WTC11 (cell line): Measurements from ENCODE around the gene MFN1. TPM values are rescaled to one million over a fixed set of nuclear protein-coding genes. Genes with fewer than 3 reads are reported as not detected.
"Not testable (repeated sequence)": the region's sequence is repeated elsewhere in the genome, so short reads cannot be mapped to it uniquely, and the experiment has no call there.

Source experiments
- ATAC-seq: fragments of 200-7000 bp; cut with Tn5 transposase; 2 replicates; pipeline ENCODE4 v1.10.0; 2021; ENCODE audit warnings: mild to moderate bottlenecking, moderate library complexity
- CTCF ChIA-PET: fragments of 300-600 bp; sonication (Branson Sonifier 250); formaldehyde crosslinking; loops from one replicate; lab custom pipeline; 2021; ENCODE audit warnings: antibody characterized with exemption; lab: Charles Lee
- POLR2A ChIA-PET: fragments of 350-600 bp; sonication (Branson Sonifier 250); formaldehyde crosslinking; loops from one replicate; lab custom pipeline; 2021; ENCODE audit warnings: antibody characterized with exemption; lab: Charles Lee
- DNase-seq: peaks from one replicate; pipeline ENCODE4 v3.0.0; 2021; ENCODE audit warnings: low spot score
- H3K27ac Mint-ChIP-seq: 2 replicates; pipeline ENCODE4 v1.8.0; 2021; ENCODE audit warnings: mixed read lengths
- H3K27me3 Mint-ChIP-seq: 2 replicates; pipeline ENCODE4 v1.8.0; 2021; ENCODE audit warnings: low read depth, mild to moderate bottlenecking, moderate library complexity, mixed read lengths
- H3K36me3 Mint-ChIP-seq: 2 replicates; pipeline ENCODE4 v1.8.0; 2021; ENCODE audit warnings: mixed read lengths
- H3K4me1 Mint-ChIP-seq: 2 replicates; pipeline ENCODE4 v1.8.0; 2022; ENCODE audit warnings: mixed read lengths
- H3K4me3 Mint-ChIP-seq: 2 replicates; pipeline ENCODE4 v1.8.0; 2021; ENCODE audit warnings: mild to moderate bottlenecking, moderate library complexity, mixed read lengths
- H3K9me3 Mint-ChIP-seq: 2 replicates; pipeline ENCODE4 v1.8.0; 2021; ENCODE audit warnings: mixed read lengths
- ARID4B ChIP-seq: sonication (generic); formaldehyde crosslinking; IDR thresholded peaks from 2 replicates; pipeline ENCODE4 v1.8.0; 2023; ENCODE audit warnings: missing genetic modification reagents, mild to moderate bottlenecking, borderline replicate concordance
- CREM ChIP-seq: sonication (generic); formaldehyde crosslinking; IDR thresholded peaks from 2 replicates; pipeline ENCODE4 v1.8.1; 2022; ENCODE audit warnings: mild to moderate bottlenecking, missing genetic modification reagents, moderate library complexity
- ELF4 ChIP-seq: sonication (generic); formaldehyde crosslinking; IDR thresholded peaks from 2 replicates; pipeline ENCODE4 v1.8.1; 2022; ENCODE audit warnings: low read depth, mild to moderate bottlenecking, moderate library complexity, missing genetic modification reagents
- EMX1 ChIP-seq: fragments of 250-450 bp; sonication (Bioruptor Pico); IDR thresholded peaks from 2 replicates; pipeline ENCODE4 v1.8.0; 2021; ENCODE audit warnings: mild to moderate bottlenecking
- FOXK1 ChIP-seq: sonication (generic); formaldehyde crosslinking; IDR thresholded peaks from 2 replicates; pipeline ENCODE4 v1.8.0; 2022; ENCODE audit warnings: mild to moderate bottlenecking, moderate library complexity, missing genetic modification reagents
- GTF2I ChIP-seq: fragments of 250-450 bp; sonication (Bioruptor Pico); conservative IDR thresholded peaks from 2 replicates; pipeline ENCODE4 v1.4.0; 2021; ENCODE audit warnings: mild to moderate bottlenecking
- HMGXB4 ChIP-seq: sonication (generic); formaldehyde crosslinking; IDR thresholded peaks from 2 replicates; pipeline ENCODE4 v1.8.1; 2023; ENCODE audit warnings: mild to moderate bottlenecking, moderate library complexity, missing genetic modification reagents
- NFATC4 ChIP-seq: fragments of 250-450 bp; sonication (Bioruptor Pico); IDR thresholded peaks from 2 replicates; pipeline ENCODE4 v1.9.0; 2021; ENCODE audit warnings: mild to moderate bottlenecking
- NR1H2 ChIP-seq: sonication (generic); formaldehyde crosslinking; IDR thresholded peaks from 2 replicates; pipeline ENCODE4 v1.9.0; 2021; ENCODE audit warnings: mild to moderate bottlenecking, moderate library complexity, missing genetic modification reagents
- NR2C2 ChIP-seq: sonication (generic); formaldehyde crosslinking; IDR thresholded peaks from 2 replicates; pipeline ENCODE4 v1.8.0; 2022; ENCODE audit warnings: mild to moderate bottlenecking, missing genetic modification reagents
- PRRX2 ChIP-seq: fragments of 250-450 bp; sonication (Bioruptor Pico); IDR thresholded peaks from 2 replicates; pipeline ENCODE4 v1.8.0; 2021; ENCODE audit warnings: mild to moderate bottlenecking
- TCF7 ChIP-seq: sonication (generic); formaldehyde crosslinking; IDR thresholded peaks from 2 replicates; pipeline ENCODE4 v1.8.0; 2022; ENCODE audit warnings: mild to moderate bottlenecking, low read depth, missing genetic modification reagents, moderate library complexity
- USF1 ChIP-seq: sonication (generic); formaldehyde crosslinking; IDR thresholded peaks from 2 replicates; pipeline ENCODE4 v1.8.0; 2022; ENCODE audit warnings: mild to moderate bottlenecking, missing genetic modification reagents
- ZMAT4 ChIP-seq: fragments of 250-450 bp; sonication (Bioruptor Pico); IDR thresholded peaks from 2 replicates; pipeline ENCODE4 v1.9.0; 2021; ENCODE audit warnings: mild to moderate bottlenecking
- ZNF121 ChIP-seq: sonication (generic); formaldehyde crosslinking; IDR thresholded peaks from 2 replicates; pipeline ENCODE4 v1.8.0; 2023; ENCODE audit warnings: missing genetic modification reagents
- ZNF219 ChIP-seq: sonication (generic); formaldehyde crosslinking; IDR thresholded peaks from 2 replicates; pipeline ENCODE4 v1.8.0; 2023; ENCODE audit warnings: missing genetic modification reagents, mild to moderate bottlenecking, borderline replicate concordance
- ZNF263 ChIP-seq: sonication (generic); formaldehyde crosslinking; IDR thresholded peaks from 2 replicates; pipeline ENCODE4 v1.8.1; 2022; ENCODE audit warnings: low read depth, mild to moderate bottlenecking, moderate library complexity, missing genetic modification reagents
- ZNF281 ChIP-seq: sonication (generic); formaldehyde crosslinking; IDR thresholded peaks from 2 replicates; pipeline ENCODE4 v1.8.0; 2023; ENCODE audit warnings: mild to moderate bottlenecking, missing genetic modification reagents
- ZNF416 ChIP-seq: fragments of 250-450 bp; sonication (Bioruptor Pico); IDR thresholded peaks from 2 replicates; pipeline ENCODE4 v1.9.0; 2021; ENCODE audit warnings: mild to moderate bottlenecking, inconsistent platforms
- ZNF423 ChIP-seq: fragments of 250-450 bp; sonication (Bioruptor Pico); IDR thresholded peaks from 2 replicates; pipeline ENCODE4 v2.1.2; 2022; ENCODE audit warnings: mild to moderate bottlenecking, moderate library complexity
- ZSCAN18 ChIP-seq: fragments of 250-450 bp; sonication (Bioruptor Pico); IDR thresholded peaks from 2 replicates; pipeline ENCODE4 v2.1.2; 2022; ENCODE audit warnings: mild to moderate bottlenecking, moderate library complexity
- total RNA-seq: library from RNA; stranded (reverse); gene quantifications from 3 replicates; pipeline ENCODE4 v1.2.3, GENCODE V29; 2021

MFN1 gene
- total RNA-seq, 1 experiment from 2014 or later, result 42.7 TPM

GRCh38 chr3:179304605-179305004 lies 42.9 kb upstream of the MFN1 start:
- peaks cover 1% of the 10 kb centered on the region; the same call in 1 of the 2 replicates for H3K36me3 Mint-ChIP-seq
- ChIA-PET POLR2A (no interaction called here), CTCF (no interaction called here)
- no peak for ATAC-seq
- TF ChIP-seq ARID4B (CRISPR knock-in tag) (no peak), NR2C2 (CRISPR knock-in tag) (no peak), NFATC4 (no peak), PRRX2 (no peak), ZMAT4 (no peak), GTF2I (CRISPR knock-in tag) (no peak), ZSCAN18 (CRISPR knock-in tag) (no peak), HMGXB4 (CRISPR knock-in tag) (no peak), USF1 (CRISPR knock-in tag) (no peak), CREM (no peak), EMX1 (no peak)
- no peaks in the 10 kb centered on the region for H3K27me3 Mint-ChIP-seq
- H3K4me1 Mint-ChIP-seq, result no peaks in the 10 kb centered on the region
- H3K9me3 Mint-ChIP-seq, result peaks cover 5% of the 10 kb centered on the region
- no peak overlapping the region for H3K27ac Mint-ChIP-seq
- no peak for DNase-seq
- H3K4me3 Mint-ChIP-seq, result no peak overlapping the region

- CTCF ChIA-PET, DNase-seq, ATAC-seq, H3K9me3 Mint-ChIP-seq, H3K4me1 Mint-ChIP-seq, H3K27ac Mint-ChIP-seq, POLR2A ChIA-PET, H3K27me3 Mint-ChIP-seq, H3K4me3 Mint-ChIP-seq, H3K36me3 Mint-ChIP-seq: not testable (repeated sequence)
Observed at GRCh38 chr3:179307362-179307761, 40.1 kb upstream of the MFN1 start.

GRCh38 chr3:179308001-179308400 lies 39.5 kb upstream of the MFN1 start:
- no peak for ATAC-seq
- no peaks in the 10 kb centered on the region for H3K27me3 Mint-ChIP-seq
- no peak for TF ChIP-seq ZNF263 (CRISPR knock-in tag)
- TF ChIP-seq TCF7 (CRISPR knock-in tag), result no peak
- TF ChIP-seq ELF4, result no peak
- TF ChIP-seq ZNF281 (CRISPR knock-in tag), result no peak
- TF ChIP-seq NR1H2, result no peak
- TF ChIP-seq CREM, result no peak
- no peak for TF ChIP-seq ZNF121 (CRISPR knock-in tag)
- no peak for TF ChIP-seq ZMAT4
- TF ChIP-seq FOXK1 (CRISPR knock-in tag), result no peak
- TF ChIP-seq ZNF416 (CRISPR knock-in tag), result no peak
- no peak for TF ChIP-seq ZNF423
- no peak for TF ChIP-seq ZNF219 (CRISPR knock-in tag)

More at GRCh38 chr3:179308001-179308400, 39.5 kb upstream of the MFN1 start:
- Mint-ChIP-seq H3K36me3 (no peaks in the 10 kb centered on the region), H3K4me1 (no peaks in the 10 kb centered on the region), H3K9me3 (peaks cover 3% of the 10 kb centered on the region), H3K27ac (no peak overlapping the region), H3K4me3 (no peak overlapping the region)
- POLR2A ChIA-PET, result no interaction called here
- CTCF ChIA-PET, result no interaction called here
- DNase-seq, result no peak
